Erythroblast (primary cell): ENCODE results near the gene TENT4B.

Source experiments
- DNase-seq, 2 experiments: peaks; one replicate each; lab custom pipeline; 2025; lab: John Stamatoyannopoulos, UW
- GATA1 ChIP-seq: IDR thresholded peaks from 2 replicates; pipeline ENCODE4 v1.6.1; 2011; ENCODE audit warnings: low read depth, mild to moderate bottlenecking, control low read depth, low read length, moderate library complexity
- POLR2A ChIP-seq: IDR thresholded peaks from 2 replicates; pipeline ENCODE4 v1.6.1; 2011; ENCODE audit warnings: mild to moderate bottlenecking, low read length

The TENT4B gene

DNA sequence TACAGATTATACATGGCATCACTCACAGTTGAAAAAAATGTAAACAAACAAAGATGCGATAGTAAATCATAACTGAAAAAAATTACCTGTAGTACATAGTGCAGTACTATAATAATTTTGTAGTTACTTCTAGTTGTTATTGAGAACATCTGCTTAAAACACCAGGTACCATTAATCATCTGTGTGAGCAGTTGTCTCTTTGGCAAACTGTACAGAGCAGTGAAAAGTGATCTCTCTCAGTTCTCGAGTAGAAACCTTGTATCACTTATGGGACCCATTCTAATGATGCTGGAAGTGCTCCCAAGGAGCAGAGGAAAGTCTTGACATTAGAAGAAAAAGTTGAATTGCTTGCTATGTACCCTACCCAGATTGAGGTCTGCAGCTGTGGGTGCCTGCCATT, 8.9 kb upstream of the TENT4B start:
- no peak for TF ChIP-seq GATA1
- TF ChIP-seq POLR2A: no peak
- no peak for DNase-seq

GRCh38 chr16:50146479-50147435, 6.3 kb upstream of the TENT4B start:
- TF ChIP-seq GATA1 (no peak), POLR2A (no peak)
- DNase-seq: no peak

- TF ChIP-seq GATA1 (no peak), POLR2A (no peak)
- DNase-seq: peak in 1 of 2 experiments; percentile 10
Measured at GRCh38 chr16:50151322-50151721, 1.8 kb upstream of the TENT4B start.

- TF ChIP-seq POLR2A (no peak), GATA1 (no peak)
Measured at GRCh38 chr16:50151756-50152155, 1.4 kb upstream of the TENT4B start.

GRCh38 chr16:50152351-50152806, 727 bp upstream of the TENT4B start:
- TF ChIP-seq POLR2A (no peak), GATA1 (no peak)
- DNase-seq: no peak

More at GRCh38 chr16:50151756-50152155, 1.4 kb upstream of the TENT4B start:
- no peak for DNase-seq

GRCh38 chr16:50153596-50154419, 702 bp downstream of the TENT4B start:
- peak; percentile 64 to 75 for DNase-seq
- TF ChIP-seq POLR2A (no peak), GATA1 (no peak)

GRCh38 chr16:50154420-50154950, 1.4 kb downstream of the TENT4B start:
- TF ChIP-seq POLR2A (no peak), GATA1 (no peak)
- DNase-seq: peak; percentile 28 to 45

DNA sequence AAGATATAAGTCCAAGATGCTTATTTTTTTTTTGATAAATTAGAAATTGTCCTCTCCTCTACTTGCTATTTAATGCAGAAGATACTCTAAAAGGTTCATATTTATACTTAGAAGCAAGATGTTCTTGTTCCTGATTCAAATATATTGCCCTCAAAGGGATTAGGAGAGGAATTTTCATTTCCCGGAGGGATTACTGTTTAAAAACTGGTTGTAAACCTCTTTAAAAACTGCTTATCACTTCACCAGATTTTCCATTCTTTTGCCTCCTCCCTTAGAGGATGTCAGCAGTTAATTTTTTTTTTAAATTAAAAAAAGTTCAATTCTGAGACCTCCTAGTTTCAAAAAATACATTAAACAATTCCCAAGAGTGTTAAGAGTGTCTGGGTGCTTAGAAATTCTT, 2.8 kb downstream of the TENT4B start:
- no peak for TF ChIP-seq POLR2A
- no peak for TF ChIP-seq GATA1
- DNase-seq: no peak

- TF ChIP-seq GATA1: no peak
- DNase-seq: no peak
Measured at GRCh38 chr16:50156590-50156989, 3.5 kb downstream of the TENT4B start.

GRCh38 chr16:50160495-50161164, 7.5 kb downstream of the TENT4B start:
- DNase-seq: peak; percentile 49 to 79
- TF ChIP-seq GATA1: no peak
- no peak for TF ChIP-seq POLR2A

- DNase-seq: no peak
- TF ChIP-seq GATA1: no peak
- no peak for TF ChIP-seq POLR2A
Measured at GRCh38 chr16:50161950-50162349, 8.8 kb downstream of the TENT4B start.

GRCh38 chr16:50165473-50165872, 12.4 kb downstream of the TENT4B start:
- TF ChIP-seq GATA1 (no peak), POLR2A (no peak)
- DNase-seq: peak; percentile 49 to 54

DNA sequence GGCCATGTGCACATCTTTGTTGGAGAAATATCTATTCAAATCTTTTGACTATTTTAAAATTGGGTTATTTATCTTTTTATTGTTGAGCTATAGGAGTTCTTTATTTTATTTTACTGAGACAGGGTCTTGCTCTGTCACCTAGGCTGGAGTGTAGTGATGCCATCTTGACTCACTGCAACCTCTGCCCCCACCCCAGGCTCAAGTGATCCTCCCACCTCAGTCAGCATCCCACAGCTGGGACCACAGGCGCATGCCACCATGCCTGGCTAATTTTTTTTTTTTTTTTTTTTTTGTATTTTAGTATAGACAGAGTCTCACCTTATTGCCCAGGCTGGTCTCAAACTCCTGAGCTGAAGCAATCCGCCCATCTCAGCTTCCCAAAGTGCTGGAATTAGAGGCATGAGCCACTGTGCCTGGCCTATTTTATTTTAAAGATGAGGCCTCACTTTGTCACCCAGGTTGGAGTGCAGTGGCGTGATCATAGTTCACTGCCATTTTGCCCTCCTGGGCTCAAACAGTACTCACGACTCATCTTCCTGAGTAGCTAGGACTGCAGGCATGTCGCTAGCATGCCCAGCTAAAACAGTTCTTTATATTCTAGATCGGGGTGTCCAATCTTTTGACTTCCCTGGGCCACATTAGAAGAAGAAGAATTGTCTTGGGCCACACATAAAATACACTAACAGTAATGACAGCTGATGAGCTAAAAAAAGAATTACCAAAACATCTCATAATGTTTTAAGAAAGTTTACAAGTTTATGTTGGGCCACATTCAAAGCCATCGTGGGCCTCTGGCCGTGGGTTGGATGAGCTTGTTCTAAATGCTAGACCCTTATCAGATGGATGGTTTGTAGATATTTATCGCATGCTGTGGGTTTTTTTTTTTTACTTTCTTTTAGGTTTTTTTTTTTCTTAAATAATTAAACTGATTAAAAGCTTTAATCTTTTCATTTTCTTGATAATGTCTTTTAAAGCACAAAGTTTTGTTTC, 13.7 kb downstream of the TENT4B start:
- no peak for TF ChIP-seq POLR2A
- TF ChIP-seq GATA1: no peak
- peak; percentile 20 to 32 for DNase-seq

DNA sequence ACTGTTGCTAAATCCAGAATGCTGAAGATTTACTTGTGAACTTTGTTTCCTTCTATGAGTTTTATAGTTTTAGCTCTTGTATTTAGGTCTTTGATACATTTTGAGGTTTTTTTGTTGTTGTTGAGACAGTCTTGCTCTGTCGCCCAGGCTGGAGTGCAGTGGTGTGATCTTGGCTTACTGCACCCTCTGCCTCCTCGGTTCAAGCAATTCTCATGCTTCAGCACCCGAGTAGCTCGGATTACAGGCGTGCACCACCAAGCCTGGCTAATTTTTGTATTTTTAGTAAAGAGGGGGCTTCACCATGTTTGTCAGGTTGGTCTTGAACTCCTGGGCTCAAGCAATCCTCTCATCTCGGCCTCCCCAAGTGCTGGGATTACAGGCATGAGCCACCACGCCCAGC, 14.4 kb downstream of the TENT4B start:
- DNase-seq: no peak
- no peak for TF ChIP-seq GATA1
- no peak for TF ChIP-seq POLR2A
